Esophagus muscularis mucosa (tissue), 3 donors: ENCODE measurements around the gene CDC37.

Source experiments
- POLR2A ChIP-seq: fragments of 450-650 bp; IDR thresholded peaks from one replicate; pipeline ENCODE4 v1.6.1; 2017; ENCODE audit warnings: antibody characterized with exemption, moderate library complexity, mild to moderate bottlenecking, low read depth
- TF ChIP-seq, protein P1 (sequence below), 3 experiments: fragments of 200-600 bp in 2 of 3; fragments of 450-650 bp in 1 of 3; sonication (generic) in 2 of 3; IDR thresholded peaks; one replicate each; pipeline ENCODE4 v1.5.1; 2017 to 2019; ENCODE audit warnings: antibody characterized with exemption in 3 of 3, mild to moderate bottlenecking in 2 of 3, moderate library complexity in 1 of 3

DNA sequence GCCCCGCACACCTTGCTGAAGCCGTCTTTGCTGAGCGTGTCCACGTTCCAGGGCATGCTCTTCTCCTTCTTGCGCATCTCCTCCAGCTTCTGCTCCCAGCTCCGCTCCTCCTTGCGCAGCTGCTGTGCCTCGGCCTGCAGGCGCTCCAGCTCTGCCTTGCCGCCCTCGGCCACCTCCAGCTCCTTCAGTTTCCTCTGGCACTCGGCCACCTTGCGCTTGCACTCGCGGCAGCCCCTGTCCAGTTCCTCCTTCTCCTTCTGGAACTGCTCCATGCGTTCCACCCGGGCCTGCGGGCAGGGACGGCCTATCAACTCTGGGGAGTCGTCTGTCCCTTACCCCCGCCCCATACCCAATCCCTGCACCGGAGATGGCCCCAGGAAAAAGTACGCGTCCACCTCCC is 7.4 kb downstream of the CDC37 start:
- TF ChIP-seq, protein P1, sequence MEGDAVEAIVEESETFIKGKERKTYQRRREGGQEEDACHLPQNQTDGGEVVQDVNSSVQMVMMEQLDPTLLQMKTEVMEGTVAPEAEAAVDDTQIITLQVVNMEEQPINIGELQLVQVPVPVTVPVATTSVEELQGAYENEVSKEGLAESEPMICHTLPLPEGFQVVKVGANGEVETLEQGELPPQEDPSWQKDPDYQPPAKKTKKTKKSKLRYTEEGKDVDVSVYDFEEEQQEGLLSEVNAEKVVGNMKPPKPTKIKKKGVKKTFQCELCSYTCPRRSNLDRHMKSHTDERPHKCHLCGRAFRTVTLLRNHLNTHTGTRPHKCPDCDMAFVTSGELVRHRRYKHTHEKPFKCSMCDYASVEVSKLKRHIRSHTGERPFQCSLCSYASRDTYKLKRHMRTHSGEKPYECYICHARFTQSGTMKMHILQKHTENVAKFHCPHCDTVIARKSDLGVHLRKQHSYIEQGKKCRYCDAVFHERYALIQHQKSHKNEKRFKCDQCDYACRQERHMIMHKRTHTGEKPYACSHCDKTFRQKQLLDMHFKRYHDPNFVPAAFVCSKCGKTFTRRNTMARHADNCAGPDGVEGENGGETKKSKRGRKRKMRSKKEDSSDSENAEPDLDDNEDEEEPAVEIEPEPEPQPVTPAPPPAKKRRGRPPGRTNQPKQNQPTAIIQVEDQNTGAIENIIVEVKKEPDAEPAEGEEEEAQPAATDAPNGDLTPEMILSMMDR (IDR thresholded peaks at IDR 0.05) = no peak
- TF ChIP-seq POLR2A = no peak
